GM08714 (cell line): ENCODE measurements around the gene FIBIN.

Experiments
- H3K4me3 ChIP-seq: fragments of 200-500 bp; sonication (Bioruptor generic); 2 replicates; pipeline ENCODE4 v1.5.1; 2014; ENCODE audit warnings: mild to moderate bottlenecking, low read length, inconsistent platforms
- ZNF274 ChIP-seq: IDR thresholded peaks from 2 replicates; pipeline ENCODE4 v1.6.1; 2012; ENCODE audit warnings: mild to moderate bottlenecking, low read depth, low read length

The FIBIN gene

GRCh38 chr11:26993965-26994457, at the start of gene FIBIN:
TSS of gene FIBIN (plus strand) at chr11:26994112. CDS start at chr11:26994527, 415 bp downstream.
- H3K4me3 ChIP-seq: no peak within 1 kb of the TSS
- no peak for TF ChIP-seq ZNF274

GRCh38 chr11:26944866-26945664, 48.8 kb upstream of the FIBIN start:
- no peak overlapping the region for H3K4me3 ChIP-seq
- no peak for TF ChIP-seq ZNF274

- TF ChIP-seq ZNF274: no peak
- H3K4me3 ChIP-seq: no peak overlapping the region
Measured at GRCh38 chr11:26946257-26946716, 47.6 kb upstream of the FIBIN start.

DNA sequence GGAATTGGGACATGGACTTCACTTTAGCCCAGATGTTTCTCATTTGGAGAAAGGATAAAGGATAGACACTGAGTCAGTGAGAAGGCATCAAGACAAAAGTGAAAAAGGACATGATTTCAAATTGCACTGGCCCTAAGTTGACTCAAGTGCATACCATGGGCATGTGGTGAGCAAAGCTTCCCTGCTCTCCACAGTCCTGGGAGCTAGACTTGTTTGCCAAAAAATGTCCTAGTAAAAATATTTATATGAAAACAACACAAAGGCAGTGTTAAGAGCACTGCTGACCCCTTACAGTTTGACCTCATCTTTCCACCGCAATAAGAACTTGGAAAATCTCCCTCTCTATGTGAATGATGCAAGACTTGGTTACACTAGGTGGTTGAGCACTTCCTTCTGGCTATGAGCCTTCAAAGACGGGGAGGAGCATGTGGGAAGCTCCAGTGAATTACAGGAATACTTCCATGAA, 46.5 kb upstream of the FIBIN start:
- no peak for TF ChIP-seq ZNF274
- H3K4me3 ChIP-seq: no peak overlapping the region

GRCh38 chr11:26947904-26948639, 45.8 kb upstream of the FIBIN start:
- no peak for TF ChIP-seq ZNF274
- no peak overlapping the region for H3K4me3 ChIP-seq

DNA sequence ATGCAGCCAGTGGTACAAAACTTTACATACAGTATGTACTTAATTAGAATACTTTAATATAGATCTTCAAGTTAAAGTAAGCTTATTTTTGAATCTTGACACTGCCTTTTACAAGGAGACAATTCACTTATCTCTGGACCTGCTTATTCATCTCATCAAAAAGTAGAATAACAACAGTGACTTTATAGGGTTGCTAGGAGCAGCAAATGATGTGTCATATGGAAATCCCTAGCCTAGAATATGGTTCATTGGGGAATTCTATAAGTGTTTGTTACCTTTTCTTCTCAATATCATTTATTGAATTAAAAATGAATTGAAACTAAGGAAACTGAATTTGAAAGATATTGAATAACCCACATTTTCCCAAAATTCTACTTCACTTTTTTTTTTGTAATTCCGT, 45.0 kb upstream of the FIBIN start:
- TF ChIP-seq ZNF274: no peak
- H3K4me3 ChIP-seq: no peak overlapping the region

DNA sequence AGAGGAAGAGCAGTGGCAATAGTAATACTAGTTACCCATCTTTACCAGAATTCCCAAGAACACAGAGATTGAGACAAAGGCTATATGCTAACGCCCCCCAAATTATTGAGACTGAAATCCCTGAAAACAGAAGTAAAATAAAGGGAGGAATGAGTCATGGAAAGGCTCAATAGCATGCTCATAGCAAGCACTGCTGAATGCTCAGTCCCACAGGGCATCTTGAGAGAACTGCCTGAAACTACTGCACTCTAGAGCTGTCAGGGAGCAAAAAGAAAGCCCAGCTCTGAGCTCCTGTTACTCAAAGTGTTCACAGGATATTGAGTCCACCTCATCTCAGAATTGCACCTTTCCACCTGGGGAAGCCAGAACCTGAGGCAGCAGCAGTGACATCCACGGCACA, 44.1 kb upstream of the FIBIN start:
- no peak for TF ChIP-seq ZNF274
- no peak overlapping the region for H3K4me3 ChIP-seq

DNA sequence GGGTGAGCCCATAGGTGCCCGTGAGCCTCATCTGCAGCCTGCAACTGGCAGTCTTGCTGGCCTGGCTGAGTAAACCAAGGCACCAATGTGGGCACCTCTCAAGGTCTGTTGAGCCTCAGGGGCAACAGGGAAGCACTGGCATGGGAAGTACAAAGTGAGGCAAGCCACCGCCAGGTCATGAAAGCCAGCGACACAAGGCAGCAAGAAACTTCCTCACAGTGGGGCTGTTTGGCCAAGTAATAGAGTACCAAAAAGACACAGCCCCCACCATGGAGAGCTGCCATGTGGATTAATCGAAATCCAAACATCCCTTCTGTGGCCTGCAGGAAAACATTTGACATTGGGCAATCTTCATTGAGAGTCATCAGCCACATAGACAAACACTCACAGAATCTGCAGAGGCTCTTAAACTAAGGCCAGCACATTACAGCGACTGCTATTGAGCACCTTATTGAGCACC, 43.6 kb upstream of the FIBIN start:
- no peak overlapping the region for H3K4me3 ChIP-seq
- TF ChIP-seq ZNF274: no peak

GRCh38 chr11:26951809-26952515, 42.0 kb upstream of the FIBIN start:
- TF ChIP-seq ZNF274: no peak
- no peak overlapping the region for H3K4me3 ChIP-seq

DNA sequence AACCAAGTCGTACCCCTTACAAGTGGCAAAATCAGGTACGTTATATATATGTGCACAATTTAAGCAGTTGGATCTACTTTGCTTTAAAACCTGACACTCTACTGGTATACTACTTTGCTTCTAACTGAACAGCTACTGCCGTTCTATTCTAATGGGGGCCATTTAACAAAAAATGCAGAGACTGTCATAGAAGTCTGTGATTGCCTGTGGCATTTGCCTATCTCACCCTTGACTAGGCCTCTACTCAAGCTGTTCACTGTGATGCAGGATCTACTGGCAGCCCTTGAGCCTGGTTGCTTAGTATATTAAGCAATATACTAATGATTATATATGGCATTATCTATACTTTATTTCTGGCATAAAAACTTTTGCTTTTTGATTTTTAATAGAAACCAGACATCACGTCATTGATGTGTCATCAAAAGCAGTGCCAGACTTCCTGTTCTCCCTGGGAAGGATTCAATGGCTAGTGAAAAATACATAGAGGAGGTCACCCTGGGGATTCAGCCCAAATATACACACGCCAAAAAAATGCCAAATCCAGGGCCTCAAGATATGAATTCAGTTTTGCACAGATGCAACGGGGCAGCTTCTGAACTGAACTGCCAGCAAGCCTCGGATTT, 40.0 kb upstream of the FIBIN start:
- H3K4me3 ChIP-seq: no peak overlapping the region
- no peak for TF ChIP-seq ZNF274

- H3K4me3 ChIP-seq: no peak overlapping the region
- TF ChIP-seq ZNF274: no peak
Measured at GRCh38 chr11:26958005-26958701, 35.8 kb upstream of the FIBIN start.

GRCh38 chr11:26958702-26959049, 35.2 kb upstream of the FIBIN start:
- no peak for TF ChIP-seq ZNF274
- no peak overlapping the region for H3K4me3 ChIP-seq

- no peak overlapping the region for H3K4me3 ChIP-seq
- no peak for TF ChIP-seq ZNF274
Measured at GRCh38 chr11:26960281-26960680, 33.6 kb upstream of the FIBIN start.
